NB4 (cell line): ENCODE results near the gene TRAF3.

Experiments
- POLR2A ChIP-seq: IDR thresholded peaks from 2 replicates; pipeline ENCODE4 v1.6.1; 2011; ENCODE audit warnings: mild to moderate bottlenecking; ENCODE audit not compliant: insufficient read length; ENCODE audit errors: extremely low read depth
- TF ChIP-seq, protein P1 (sequence below): IDR thresholded peaks from 2 replicates; pipeline ENCODE4 v1.6.1; 2011; ENCODE audit warnings: low read depth, low read length

DNA sequence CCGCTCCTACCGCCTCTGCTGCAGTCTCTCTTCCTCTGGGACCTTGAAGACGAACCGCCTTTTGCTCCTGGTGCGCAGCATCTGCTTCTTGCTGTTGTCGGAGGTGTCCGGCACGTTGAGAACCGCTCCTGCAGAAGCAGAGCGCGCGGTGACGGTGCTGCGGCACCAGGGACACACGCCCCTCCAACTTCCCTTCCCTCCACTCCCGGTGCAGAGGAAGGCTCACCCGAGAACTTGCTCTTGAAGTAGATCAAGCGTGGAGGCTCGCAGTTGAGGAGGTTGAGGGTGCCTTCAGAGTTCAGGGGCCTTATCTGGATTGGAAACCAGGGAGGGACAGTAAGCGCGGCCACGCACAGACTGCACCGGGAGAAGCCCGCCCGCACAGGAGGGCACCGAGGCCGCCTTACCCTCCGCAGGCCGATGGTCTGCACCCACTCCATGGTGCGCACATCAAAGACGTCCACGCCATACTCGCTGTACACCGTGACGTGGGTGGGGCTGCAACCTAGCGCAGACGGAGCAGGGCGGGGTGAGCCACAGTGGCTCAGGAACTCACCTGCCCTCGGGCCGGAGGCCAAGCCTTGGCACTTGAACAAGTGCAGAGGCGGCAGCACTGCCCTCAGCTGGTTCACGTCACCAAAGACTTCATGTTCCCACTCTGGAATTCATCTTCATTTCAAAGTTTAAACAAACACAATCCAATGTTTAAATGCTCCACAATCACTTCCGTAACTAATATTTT lies 162.7 kb downstream of the TRAF3 start:
- no peak for TF ChIP-seq POLR2A
- TF ChIP-seq, protein P1, sequence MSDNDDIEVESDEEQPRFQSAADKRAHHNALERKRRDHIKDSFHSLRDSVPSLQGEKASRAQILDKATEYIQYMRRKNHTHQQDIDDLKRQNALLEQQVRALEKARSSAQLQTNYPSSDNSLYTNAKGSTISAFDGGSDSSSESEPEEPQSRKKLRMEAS = no peak
